Islet precursor cell (in vitro differentiated cells): ENCODE measurements around the gene CHSY3.

ENCODE experiments used
- DNase-seq: peaks from one replicate; pipeline ENCODE4 v3.0.0-alpha.2; 2018

CHSY3 gene

GRCh38 chr5:129904102-129904666 is at the start of gene CHSY3:
TSS of gene CHSY3 (plus strand) at chr5:129904465.
- DNase-seq, result peak; percentile 94

GRCh38 chr5:129856325-129856724 is 47.9 kb upstream of the CHSY3 start:
- DNase-seq, result no peak

- DNase-seq, result no peak
Measured at GRCh38 chr5:129857116-129857515, 47.1 kb upstream of the CHSY3 start.

- DNase-seq, result no peak
Measured at GRCh38 chr5:129858131-129858675, 46.1 kb upstream of the CHSY3 start.

GRCh38 chr5:129884322-129884721 is 19.9 kb upstream of the CHSY3 start:
- no peak for DNase-seq

- no peak for DNase-seq
Measured at GRCh38 chr5:129899454-129899853, 4.8 kb upstream of the CHSY3 start.

GRCh38 chr5:129902816-129903215 is 1.4 kb upstream of the CHSY3 start:
- DNase-seq, result no peak

- no peak for DNase-seq
Measured at GRCh38 chr5:129903466-129904101, 681 bp upstream of the CHSY3 start.

- DNase-seq, result peak; percentile 69
Measured at GRCh38 chr5:129904667-129905472, 605 bp downstream of the CHSY3 start.

- DNase-seq, result peak; percentile 56
Measured at GRCh38 chr5:129905473-129906176, 1.4 kb downstream of the CHSY3 start.

GRCh38 chr5:129906177-129906887 is 2.1 kb downstream of the CHSY3 start:
- no peak for DNase-seq

- DNase-seq, result no peak
Measured at GRCh38 chr5:129909225-129909624, 5.0 kb downstream of the CHSY3 start.

GRCh38 chr5:129912601-129913255 is 8.5 kb downstream of the CHSY3 start:
- no peak for DNase-seq

GRCh38 chr5:129915415-129915814 is 11.2 kb downstream of the CHSY3 start:
- DNase-seq, result no peak

GRCh38 chr5:129917224-129917623 is 13.0 kb downstream of the CHSY3 start:
- no peak for DNase-seq

- no peak for DNase-seq
Measured at GRCh38 chr5:129921204-129921603, 16.9 kb downstream of the CHSY3 start.

GRCh38 chr5:129930221-129930620 is 26.0 kb downstream of the CHSY3 start:
- DNase-seq, result no peak

- DNase-seq, result no peak
Measured at GRCh38 chr5:129935626-129936025, 31.4 kb downstream of the CHSY3 start.

- DNase-seq, result no peak
Measured at GRCh38 chr5:129938077-129938476, 33.8 kb downstream of the CHSY3 start.

- DNase-seq, result no peak
Measured at GRCh38 chr5:129943936-129944335, 39.7 kb downstream of the CHSY3 start.

GRCh38 chr5:129945028-129945427 is 40.8 kb downstream of the CHSY3 start:
- no peak for DNase-seq

- DNase-seq, result no peak
Measured at GRCh38 chr5:129945774-129946270, 41.6 kb downstream of the CHSY3 start.
